AG09319 (cell line): Measurements from ENCODE around the gene EIF1AX.
A peak's percentile ranks its signal among the peaks of the same experiment; 100 is the strongest.

ENCODE experiments used
- DNase-seq: peaks from one replicate; pipeline ENCODE4 v3.0.0-alpha.2; 2010; ENCODE audit warnings: low read depth; ENCODE audit errors: extremely low read depth
- CTCF ChIP-seq: IDR thresholded peaks from 2 replicates; pipeline ENCODE4 v1.5.1; 2011; ENCODE audit warnings: low read depth, mild to moderate bottlenecking, inconsistent platforms, low read length, moderate library complexity

EIF1AX gene

GRCh38 chrX:20143111-20143510 lies 1.5 kb upstream of the EIF1AX start:
- no peak for TF ChIP-seq CTCF
- DNase-seq, result no peak

GRCh38 chrX:20140420-20140819 lies 1.2 kb downstream of the EIF1AX start:
- TF ChIP-seq CTCF, result no peak
- no peak for DNase-seq

GRCh38 chrX:20139966-20140365 lies 1.7 kb downstream of the EIF1AX start:
- TF ChIP-seq CTCF, result no peak
- DNase-seq, result peak; percentile 14

- no peak for DNase-seq
- TF ChIP-seq CTCF, result no peak
Measured at GRCh38 chrX:20135944-20136343, 5.7 kb downstream of the EIF1AX start.

- DNase-seq, result no peak
- no peak for TF ChIP-seq CTCF
Measured at GRCh38 chrX:20132666-20133065, 9.0 kb downstream of the EIF1AX start.

GRCh38 chrX:20130357-20130756 lies 11.3 kb downstream of the EIF1AX start:
- no peak for DNase-seq
- no peak for TF ChIP-seq CTCF

- TF ChIP-seq CTCF, result no peak
- DNase-seq, result no peak
Measured at GRCh38 chrX:20129547-20129946, 12.1 kb downstream of the EIF1AX start.
